GM18502 (cell line): ENCODE measurements around the gene DNAH3.

Source experiments
- ATAC-seq: cut with Tn5 transposase; IDR thresholded peaks from one replicate; pipeline ENCODE4 v1.9.1; 2021; ENCODE audit warnings: mild to moderate bottlenecking; ENCODE audit not compliant: unreplicated experiment, poor library complexity

Gene DNAH3

DNA sequence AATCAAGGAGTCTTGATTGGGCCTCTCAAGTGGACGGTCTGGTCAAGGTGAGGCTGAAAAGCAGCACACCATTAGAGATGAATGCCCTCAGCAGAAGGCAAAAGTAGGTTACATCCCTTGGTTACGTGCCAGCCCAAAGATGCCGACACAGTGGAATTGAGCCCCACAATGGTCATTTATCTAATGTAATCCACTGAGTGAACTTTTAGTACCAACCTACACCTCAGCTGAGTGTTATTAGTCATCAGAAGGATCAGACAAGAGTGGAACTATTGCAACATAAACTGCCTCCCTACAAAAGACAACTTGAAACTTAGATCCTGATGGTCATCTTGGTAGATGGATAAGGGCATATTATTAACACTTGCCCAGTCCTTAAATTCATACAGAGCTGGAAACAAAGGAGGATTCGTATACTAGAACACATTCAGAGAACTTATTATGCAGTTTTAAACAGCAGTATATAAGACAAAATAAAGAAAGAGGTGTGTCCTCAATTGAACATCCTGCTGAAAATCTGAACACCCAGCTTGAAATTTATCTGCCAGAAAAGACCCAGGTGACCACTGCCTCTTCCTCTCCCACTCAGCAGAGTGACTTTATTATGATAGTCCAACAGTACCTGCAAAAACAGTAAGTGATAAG is 253.3 kb downstream of the DNAH3 start:
- no peak for ATAC-seq

DNA sequence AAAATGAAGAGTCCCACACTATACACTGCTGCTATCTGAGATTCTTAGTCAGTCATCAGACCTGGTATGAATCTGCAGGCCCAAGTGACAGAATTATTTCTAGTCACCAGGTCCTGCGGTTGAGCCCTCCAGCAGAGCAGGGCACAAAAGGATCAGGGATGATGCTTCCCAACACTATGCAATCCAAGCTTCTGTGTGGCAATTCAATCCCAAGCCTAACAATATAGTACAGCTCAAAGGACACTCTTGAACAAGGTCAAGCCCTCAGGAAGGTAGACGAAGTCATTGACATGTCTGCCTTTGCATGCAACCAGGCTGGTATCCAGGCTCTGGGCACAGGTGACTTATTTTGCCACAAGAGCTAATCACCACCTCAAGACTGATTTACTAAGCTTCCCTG is 256.3 kb downstream of the DNAH3 start:
- ATAC-seq, result no peak

DNA sequence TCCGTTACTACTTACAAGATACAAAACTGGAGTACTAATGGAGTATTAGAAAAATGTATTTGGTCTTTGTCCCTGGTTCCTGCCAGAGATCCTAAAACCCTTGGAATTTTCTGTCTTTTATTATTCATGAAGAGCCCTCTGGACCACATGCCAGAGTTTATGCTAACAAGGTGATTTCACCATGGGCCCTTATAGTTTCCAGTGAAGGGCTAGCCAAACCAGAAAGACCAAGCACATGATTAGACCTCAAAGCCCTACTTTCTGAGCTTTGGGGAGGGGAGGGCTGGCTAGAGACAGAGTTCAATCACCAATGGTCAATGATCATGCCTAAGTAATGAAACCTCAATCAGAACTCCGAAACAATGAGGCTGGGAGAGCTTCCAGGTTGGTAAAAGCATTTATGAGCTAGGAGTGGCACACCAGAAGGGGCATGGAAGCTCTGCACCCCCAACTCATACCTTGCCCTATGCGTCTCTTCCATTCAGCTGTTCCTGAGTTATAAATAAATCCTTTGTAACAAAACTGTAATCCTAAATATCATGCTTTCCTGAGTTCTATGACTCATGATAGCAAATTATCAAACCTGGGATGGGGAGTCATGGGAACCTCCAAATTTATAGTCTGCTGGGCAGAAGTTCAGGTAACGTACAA is 260.9 kb downstream of the DNAH3 start:
- no peak for ATAC-seq

DNA sequence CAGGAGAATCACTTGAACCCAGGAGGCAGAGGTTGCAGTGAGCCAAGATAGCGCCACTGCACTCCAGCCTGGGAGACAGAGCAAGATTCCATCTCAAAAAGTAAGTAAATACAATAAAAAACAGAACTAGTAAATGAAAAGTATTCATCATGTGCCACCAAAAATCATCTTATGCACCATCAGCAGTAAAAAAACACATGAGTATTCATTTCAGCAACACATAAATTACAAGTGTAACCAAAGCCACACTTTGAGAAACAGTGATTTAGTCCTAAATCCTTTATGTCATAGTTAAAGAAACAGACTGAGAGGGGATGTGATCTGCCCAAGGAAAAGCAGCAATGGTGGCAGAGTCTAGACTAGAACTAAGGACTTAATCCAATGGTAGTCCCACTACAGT is 263.4 kb downstream of the DNAH3 start:
- ATAC-seq, result no peak

DNA sequence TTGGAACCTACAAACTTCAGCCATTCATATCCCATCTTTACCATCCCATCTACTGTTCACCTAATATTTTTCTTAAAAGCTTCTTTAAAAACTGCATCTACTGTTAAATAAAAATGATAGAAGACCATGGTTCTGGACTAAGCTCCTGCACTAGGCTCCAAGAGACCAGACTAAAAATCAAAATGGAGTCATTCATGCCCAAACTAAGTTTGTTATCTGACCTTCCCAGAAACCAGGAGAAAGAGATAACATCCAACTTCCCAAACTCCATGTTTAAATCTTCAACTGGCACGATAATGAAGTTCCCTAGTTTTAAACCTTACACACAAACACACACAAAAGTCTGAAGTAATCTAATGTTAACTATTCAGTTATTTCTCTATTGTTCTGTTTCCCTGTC is 264.3 kb downstream of the DNAH3 start:
- no peak for ATAC-seq

DNA sequence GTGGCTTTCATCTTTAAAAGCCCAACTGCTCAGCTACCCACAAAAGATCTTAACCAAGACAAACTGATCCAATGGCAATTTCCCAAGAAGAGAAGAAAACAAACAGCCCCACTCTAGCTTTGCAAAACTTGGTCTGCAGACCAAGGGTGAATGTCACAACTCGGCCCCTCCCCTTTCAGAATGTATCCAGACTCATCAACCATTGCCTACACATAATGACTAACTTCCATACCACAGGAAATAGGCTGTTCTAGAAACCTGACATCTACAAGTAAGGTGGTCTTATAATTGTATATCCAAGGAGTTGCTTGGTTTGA is 266.4 kb downstream of the DNAH3 start:
- no peak for ATAC-seq

DNA sequence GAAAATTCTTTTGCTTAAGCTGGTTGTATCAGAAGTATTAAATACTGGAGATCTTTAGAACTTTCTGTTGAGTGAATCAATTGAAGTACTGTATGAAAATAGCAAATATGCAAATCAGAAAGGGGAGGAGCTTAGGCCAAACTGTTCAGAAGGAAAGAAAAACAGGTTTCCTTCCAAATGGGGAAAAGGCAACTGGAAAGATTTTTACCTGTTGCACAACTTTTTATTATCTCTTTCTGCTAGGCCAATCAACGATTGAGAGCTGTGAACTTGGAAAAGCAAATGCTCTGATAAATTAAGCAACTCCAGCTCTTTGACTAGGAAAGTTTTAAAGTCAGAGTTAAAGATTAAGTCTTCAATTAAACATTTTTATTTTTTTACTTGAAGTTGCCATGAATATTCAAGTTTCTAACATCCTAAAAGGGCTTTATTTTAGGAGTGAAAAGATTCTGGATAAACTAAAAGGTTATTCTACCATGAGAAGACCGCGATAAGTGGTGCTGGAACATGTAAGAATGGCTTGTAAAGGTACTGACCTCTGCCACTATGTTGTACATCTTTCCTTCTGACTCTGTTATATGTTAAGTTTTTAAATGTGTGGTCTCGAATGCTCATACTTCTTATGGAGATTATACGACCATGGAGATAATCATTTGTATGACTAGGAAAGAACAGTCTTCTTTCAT is 266.9 kb downstream of the DNAH3 start:
- ATAC-seq, result no peak
